Stimulated activated CD4-positive, alpha-beta T cell treated with anti-CD3 and anti-CD28 coated beads, Interleukin-1b, Interleukin-23, amount 100 ng/mL, for 1 hour (primary cell): ENCODE measurements around the gene TTC31.

ENCODE experiments used
- DNase-seq, 2 donors: peaks; one replicate each; pipeline ENCODE4 v3.0.0-alpha.2; 2020; ENCODE audit warnings: low read depth in 2 of 2

TTC31 gene

DNA sequence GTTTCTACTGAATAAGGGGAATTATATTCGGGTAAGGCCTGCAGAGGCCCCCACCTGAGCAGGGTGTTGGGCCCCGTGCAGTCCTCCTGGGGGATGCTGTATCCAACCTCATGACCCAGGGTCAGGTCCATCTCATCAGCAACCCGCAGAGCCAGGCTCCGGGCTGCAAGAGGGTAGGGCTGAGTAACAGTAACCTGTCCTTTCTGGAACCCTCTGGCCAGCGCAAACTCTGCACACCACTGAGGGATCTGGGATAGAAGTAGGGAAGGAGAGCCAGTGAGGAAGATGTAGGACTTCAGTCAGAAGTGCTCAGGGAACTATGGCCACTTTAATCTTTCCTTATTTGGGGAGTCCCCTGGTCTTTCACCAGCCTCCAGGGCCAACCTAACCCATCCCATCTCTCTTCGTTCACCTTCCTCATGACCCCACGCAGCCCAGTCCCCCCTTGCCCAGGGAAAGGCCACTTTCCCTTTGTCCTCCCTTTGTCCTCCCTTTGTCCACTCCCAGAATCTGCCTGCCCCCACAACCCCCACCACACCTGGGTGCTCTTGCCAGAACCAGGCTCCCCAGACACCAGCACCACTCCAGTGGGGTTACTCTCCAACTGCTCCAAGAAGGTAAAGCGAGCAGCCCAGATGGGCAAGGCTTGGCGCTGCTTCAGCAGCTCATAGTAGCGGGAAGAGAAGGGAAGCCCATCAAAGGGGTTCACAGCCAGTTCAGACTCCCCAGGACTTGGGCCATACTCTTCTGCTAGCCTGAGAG lies 42.3 kb downstream of the TTC31 start:
- no peak for DNase-seq

DNA sequence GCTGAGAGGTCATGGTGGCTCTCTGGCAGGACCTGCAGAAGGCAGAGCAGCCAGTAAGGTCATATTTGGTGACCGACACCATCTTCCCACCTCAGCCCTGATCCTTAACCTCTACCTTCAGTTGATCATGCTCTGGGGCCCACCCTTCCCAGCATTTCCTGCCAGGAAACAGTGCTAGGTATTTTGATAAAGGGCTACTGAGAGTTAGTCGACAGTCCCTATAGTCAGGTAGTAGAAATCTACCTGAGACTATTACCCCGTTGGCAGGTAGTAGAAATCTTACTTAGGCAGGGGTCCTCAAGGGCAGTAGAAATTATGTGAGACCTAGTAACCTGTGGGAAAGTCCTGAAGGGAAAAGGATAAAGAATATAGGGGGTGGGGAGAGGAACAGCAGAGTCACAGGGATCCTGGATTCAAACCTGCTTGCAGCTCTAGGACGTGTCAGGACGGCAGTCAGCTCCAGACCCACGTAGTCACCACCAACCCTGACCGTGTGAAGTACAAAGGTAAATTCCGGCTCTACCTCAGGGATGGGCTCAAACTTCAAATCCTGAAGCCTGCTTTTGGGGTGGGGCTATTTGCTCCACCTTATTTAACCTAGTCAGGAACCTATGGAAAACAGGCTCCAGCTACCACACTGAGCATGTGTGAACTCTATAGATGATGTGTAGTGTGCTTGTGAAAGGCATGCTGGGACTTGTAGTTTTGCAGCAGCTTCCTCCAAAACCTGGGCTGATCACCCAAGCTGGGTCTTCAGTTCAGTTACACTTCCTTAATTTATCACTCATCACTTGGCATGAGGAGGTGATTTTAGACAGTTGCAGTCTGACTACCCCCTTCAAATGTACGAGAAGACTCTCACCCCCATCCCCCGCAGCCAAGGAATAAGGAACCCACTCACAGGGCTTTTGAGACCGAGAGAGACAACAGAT lies 43.1 kb downstream of the TTC31 start, which contains the start of gene DQX1:
DQX1 (minus strand) TSS at position 515 of the 932 bp plus-strand sequence; CDS start at position 13, 502 bp downstream.
- DNase-seq: no peak

DNA sequence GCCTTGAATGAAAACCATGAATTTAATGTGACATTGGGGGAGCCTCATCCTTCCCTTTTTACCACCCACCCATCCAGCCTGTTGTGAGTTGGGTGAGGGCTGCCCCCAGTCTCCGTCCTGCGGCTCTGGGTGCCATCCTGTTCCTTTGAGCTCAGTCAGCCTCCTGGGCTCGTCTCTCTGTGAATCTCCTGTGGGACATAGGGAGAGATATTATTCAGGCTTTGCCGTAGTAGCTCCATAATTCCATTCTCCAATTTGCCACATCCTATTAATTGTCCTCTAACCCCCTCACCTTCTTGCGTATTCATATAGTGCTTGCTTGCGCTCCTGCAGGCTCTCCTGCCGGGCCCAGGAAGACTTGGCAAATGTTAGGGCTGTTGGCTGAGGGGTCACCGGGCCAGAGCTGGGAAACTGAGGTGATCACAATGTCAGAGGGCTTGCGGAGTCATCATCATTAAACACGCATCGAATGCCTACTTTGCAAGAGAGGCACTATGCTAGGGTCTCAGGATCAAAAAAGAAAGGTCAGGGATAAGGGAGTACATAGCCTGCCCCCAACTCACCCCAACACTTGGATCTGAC lies 43.9 kb downstream of the TTC31 start:
- DNase-seq: no peak

DNA sequence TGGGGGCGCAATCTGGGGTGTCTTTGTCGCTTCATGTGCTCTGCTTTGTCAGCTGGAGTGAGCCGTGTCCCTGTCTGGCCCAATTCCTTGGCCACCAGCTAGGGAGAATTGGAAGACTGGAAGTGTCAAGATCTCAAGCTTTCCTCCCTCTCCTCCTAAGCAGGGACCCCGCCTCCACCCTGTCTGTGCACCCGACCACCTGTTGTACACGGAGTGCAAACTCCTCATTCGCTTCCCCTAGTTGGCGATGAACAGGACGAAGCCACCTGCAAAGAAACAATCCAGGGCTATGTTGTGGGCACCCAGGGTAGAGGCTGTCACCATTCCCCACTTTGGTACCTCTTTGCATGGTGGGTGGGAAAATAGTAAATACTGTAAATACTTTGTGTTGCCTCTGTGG lies 44.9 kb downstream of the TTC31 start:
- no peak for DNase-seq

DNA sequence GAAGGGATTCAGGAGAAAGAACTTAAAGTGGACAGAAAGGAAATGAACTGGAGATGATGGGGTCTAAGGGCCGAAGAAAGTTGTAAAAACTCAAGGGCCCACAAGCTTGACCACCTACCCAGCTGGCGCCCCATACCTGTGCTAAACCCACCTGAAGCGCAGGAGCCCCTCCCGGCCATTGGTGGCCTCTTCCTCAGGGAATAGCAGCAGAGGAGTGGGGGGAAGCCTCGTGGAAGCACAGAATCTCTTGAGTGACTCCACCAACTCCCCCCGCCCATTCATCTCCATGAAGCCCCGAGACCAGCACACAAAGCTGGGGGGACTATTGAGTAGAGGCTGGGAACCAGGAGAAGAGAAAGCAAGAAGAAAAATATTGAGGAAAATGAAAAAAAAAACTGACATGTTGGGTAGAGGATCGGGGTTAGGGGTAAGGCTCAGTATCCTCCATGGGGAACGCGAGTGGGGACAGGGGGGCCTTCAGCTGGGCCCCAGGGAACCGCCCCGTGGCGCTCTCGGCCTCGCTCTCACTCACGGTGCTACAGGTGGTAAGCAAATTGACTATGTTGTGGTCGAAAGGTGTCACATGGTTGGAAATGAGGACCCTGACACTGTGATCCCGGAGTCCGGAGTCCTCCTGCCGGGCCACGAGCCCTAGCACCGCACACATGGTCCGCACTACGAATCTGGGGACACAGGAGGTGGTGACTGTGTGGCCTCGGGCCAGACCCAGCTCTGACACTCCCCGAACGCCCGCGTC lies 45.9 kb downstream of the TTC31 start:
- DNase-seq: no peak

DNA sequence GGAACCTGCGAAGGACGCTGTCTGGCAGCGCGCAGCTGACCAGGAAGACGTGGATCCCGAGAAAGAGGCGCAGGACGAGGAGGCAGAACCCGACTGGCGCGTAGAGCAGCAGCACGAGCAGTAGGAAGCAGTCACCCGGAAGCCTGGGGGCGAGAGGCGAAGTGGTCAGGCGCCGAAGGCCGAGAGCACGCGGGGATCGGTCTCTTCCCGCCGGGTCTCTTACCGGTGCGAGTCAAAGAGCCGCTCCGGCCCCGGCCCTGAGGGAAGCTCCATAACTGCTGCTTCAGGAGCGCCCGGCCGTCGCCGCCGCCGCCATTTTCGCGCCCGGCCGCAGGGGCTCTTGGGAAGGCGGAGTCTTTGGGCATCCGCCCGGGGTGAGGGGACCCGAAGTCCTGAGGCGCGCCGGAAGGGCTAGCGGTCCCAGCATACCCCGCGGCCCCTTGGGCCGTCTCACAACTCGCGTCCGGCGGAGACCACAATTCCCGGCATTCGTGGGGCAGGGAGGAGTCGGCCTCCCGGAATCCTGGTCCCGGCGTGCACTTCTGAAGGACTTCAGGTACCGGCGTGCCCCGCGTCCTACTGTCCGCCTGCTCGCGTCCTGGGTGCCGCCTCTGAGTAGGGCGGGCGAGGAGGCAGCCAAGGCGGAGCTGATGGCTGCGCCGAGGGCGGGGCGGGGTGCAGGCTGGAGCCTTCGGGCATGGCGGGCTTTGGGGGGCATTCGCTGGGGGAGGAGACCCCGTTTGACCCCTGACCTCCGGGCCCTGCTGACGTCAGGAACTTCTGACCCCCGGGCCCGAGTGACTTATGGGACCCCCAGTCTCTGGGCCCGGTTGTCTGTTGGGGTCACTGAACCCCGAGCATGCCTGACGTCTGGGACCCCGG lies 46.7 kb downstream of the TTC31 start, which contains the start of the genes AUP1 and HTRA2:
AUP1 (minus strand) TSS at position 350 of the 882 bp plus-strand sequence; CDS start at position 273, 77 bp downstream.
HTRA2 (plus strand) TSS at position 577 of the 882 bp plus-strand sequence; CDS start at position 651, 74 bp downstream.
- DNase-seq: peak; percentile 54 to 70

DNA sequence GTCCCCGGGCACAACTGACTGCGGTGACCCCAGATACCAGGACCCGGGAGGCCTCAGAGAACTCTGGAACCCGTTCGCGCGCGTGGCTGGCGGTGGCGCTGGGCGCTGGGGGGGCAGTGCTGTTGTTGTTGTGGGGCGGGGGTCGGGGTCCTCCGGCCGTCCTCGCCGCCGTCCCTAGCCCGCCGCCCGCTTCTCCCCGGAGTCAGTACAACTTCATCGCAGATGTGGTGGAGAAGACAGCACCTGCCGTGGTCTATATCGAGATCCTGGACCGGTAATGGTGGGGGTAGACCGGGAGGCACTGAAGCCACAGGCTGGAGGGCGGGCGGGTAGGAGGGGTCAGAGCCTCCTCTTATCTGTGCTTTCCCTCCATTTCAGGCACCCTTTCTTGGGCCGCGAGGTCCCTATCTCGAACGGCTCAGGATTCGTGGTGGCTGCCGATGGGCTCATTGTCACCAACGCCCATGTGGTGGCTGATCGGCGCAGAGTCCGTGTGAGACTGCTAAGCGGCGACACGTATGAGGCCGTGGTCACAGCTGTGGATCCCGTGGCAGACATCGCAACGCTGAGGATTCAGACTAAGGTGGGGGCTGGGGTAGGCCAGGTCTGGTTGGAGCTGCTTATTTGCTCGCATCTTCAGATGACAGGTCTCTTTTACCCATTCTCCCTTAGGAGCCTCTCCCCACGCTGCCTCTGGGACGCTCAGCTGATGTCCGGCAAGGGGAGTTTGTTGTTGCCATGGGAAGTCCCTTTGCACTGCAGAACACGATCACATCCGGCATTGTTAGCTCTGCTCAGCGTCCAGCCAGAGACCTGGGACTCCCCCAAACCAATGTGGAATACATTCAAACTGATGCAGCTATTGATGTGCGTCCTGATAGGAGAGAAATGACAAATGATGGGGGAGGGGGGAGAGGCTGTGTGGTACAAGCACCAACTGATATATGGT lies 47.6 kb downstream of the TTC31 start:
- no peak for DNase-seq

DNA sequence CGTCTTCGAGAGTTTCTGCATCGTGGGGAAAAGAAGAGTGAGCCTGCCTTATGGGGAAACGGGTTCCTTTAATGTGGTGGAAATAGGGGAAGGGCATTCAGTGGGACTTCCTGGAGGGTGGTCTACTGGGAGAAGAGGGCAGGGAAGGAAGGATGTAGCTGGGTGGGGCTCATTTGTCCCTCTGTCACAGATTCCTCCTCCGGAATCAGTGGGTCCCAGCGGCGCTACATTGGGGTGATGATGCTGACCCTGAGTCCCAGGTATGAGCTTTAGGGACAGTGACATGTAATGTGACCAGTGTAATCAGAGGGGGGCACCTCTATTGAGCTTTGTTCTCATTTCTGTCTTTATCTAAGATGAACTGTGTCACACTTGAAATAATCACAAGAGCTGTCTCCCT lies 48.8 kb downstream of the TTC31 start:
- DNase-seq: no peak

DNA sequence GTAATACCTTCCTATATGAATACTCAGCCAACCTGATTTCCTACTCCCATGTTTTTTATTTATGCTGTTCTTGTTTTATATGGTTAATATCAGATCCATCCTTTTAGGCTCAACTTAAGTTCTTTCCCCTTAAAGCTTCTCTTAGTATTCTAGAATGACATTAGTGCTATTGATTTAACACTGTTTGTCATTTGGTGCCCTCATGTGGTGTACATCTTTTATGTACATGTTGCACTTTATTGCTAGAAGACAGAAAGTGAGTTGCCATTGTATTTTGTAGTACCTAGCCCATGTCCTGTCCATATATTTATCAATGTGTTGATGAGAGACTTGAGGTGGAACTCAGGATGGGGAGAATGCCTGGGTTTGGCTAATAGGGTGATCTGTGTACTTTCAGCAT lies 49.3 kb downstream of the TTC31 start:
- DNase-seq: no peak

DNA sequence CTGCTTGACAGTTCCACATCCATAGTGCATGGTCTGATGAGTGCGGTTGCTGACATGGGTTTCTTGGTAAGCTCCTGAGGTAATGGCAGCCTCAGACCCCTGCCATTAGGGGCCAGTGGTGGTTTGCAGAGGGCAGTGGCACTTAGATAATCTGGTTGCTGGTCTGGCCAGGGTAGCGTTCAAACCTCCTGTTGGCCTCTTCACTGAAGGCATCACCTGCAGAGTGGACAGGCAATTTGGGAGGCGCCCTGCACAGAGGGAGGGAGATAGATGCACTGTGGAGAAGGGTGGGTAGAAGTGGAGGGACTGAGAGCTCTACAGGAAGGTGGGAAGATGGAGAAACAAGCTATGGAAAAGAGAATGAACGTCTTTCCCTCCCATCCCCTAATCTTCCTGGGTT lies 50.6 kb downstream of the TTC31 start:
- DNase-seq: no peak

DNA sequence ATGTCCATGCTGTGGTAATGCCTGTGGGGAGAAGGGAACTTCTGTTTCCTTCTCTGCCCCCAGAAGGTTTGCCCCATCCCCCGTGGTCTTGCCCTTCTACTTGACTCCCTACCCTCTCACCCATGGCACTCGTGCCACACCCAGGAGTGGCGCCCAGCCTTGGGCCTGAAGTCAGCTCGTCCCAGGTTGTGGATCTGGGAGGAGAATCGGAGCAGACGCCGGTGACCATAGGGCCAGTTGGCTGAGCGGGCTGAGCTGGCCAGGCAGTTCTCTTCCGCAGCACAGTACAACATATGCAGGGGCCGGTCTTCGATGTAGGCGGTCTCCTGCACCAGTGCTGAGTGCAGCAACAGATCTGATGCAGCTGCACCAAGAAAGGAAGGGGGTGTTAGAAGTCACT lies 51.5 kb downstream of the TTC31 start:
- DNase-seq: no peak

DNA sequence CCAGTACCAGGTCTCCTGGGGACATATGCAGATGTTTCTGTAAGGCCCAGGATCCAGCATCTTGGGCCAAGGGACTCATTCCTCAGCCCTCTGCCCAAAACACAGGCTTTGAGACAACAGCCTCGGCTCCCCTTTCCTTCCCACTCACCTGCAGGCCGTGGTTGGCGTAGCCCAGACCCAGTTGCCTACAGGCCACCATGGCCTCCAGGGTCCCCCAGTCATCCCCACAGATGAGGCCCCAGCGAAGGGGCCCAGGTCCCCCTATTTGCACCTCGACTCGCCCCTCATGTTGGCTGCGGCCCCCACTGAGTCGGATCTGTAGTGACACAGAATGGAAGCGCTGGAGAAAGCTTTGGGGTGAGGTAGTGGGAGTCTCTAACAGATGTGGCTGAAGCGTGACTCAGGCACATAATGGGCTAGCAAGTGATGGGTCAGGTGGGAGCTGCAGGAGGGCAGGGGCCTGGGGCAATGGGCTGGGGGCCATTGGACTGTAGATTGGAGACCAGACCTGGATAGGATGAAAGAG lies 52.6 kb downstream of the TTC31 start:
- DNase-seq: no peak

DNA sequence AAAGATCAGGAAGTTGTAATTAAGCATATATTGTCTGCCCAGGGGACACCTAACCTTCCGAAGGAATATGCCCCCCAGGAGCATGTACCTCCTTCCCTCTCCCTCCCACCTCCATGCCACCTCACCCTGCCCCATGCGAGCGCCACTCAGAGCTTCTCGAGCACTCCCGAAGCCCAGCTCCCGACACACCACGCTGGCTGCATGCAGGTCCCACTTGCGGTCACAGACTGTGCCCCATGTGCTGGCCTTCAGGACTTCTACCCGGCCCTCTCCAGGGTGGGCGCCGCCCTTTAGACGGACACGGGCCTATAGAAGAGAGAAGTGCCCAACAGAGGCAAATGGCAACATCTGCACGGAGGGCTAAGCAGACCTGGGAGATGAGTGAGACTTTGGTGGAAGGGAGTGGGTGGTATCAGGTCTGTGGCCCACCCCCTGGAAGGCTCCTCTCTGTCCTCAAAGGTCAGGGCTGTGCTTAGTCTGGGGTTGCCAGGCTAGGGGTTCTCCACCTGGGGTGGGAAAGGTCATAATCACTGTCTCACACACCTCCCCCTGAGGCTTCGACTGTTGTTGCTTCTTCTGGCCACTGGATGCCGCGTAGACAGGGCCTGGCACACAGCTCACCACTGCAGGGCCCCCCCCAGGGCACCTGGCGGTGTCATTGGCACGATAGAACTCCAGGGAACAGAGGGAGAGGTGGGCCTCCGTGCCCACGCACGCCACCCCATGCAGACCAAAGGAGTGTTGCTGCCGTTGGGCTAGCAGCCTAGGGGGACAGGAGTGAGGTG lies 53.5 kb downstream of the TTC31 start:
- DNase-seq: no peak

DNA sequence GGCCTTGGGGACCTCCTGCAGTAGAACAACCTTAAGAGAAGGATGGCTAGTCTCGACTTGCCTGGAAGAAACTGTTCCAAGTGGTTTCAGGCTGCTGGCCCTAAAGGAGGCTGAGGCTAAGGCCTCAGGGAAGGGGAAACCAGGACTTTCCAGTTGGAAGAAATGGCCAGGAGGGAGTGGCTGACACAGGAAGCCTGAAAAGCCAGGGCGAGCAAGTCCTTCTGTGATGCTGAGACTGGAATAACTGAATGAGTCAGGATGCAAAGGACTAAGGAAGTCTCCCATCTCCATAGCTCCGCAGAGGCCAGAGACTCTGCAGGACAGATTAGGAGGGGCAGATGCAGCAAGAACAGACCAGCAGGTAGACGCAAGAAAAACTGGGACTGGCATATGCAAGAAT lies 54.3 kb downstream of the TTC31 start:
- no peak for DNase-seq

DNA sequence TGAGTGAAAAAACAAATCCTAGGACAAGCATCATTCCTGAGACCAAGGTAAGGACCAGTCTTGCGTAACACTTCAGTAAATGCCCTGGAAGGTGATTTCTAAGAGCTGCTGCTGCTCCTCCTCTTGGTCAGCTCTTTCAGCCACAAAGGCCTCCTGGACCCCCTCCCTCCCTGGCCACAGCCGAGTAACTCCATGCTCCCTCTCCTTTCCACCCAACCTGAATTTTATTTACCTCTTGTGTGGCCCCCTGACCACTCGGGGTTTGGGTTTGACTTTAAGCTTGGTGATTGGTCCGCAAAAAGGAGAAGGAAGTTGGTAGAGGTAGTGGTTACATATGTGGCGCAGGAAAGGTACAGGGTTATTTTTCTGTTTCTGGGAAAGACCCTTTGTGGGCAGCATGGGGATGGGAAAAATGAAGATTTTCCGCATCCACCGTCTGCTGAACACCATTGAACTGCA lies 56.0 kb downstream of the TTC31 start:
- DNase-seq: no peak

DNA sequence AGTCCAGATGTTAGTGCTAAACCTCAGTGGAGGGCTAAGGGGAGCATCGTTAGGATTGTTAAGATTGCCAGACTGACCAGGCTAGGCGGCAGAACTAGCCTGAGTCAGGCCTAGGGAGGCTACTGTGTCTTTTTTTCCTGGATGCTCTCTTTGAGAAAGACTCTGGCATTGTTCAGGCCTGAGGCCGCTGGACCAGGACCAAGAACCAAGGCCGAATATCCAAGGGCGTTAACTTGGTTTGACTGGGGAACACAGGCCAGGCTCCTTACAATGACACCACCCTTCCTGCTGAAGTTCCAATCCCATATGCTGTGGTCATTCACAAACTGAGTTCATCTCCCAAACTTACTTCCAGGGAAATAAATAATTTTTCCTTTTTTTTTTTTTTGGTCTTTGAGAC lies 57.4 kb downstream of the TTC31 start:
- DNase-seq: no peak

DNA sequence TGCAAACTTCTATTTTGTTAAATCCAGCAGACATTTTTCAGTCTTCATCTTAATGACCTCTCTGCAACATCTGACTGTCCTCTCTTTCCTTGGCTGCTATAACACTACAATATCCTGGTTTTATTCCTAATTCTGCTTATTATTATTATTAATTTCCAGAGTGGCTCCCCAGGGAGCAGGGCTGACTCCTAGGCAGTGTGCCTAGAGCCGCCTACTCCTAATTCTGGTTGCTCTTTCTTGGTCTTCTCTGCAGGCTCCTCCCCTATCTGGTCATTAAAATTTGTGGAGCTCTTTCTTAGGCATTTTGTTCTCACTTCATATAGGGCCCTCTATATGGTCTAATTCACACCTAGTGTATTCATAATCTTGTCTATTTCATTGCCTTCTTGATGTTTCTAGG lies 60.1 kb downstream of the TTC31 start:
- no peak for DNase-seq
